Neural cell (in vitro differentiated cells): ENCODE data around the gene SCUBE2.

ENCODE experiments used
- CTCF ChIP-seq: fragments of 450-650 bp; IDR thresholded peaks from 2 replicates; pipeline ENCODE4 v1.5.1; 2014; ENCODE audit warnings: antibody characterized with exemption, mild to moderate bottlenecking, moderate library complexity; ENCODE audit not compliant: poor library complexity, severe bottlenecking
- EP300 ChIP-seq: fragments of 450-650 bp; conservative IDR thresholded peaks from 2 replicates; pipeline ENCODE4 v1.6.1; 2014; ENCODE audit warnings: antibody characterized with exemption, mild to moderate bottlenecking, moderate library complexity; ENCODE audit not compliant: poor library complexity, severe bottlenecking
- EZH2 ChIP-seq: fragments of 200-600, 300-800 bp; shearing (Covaris generic), sonication (generic); IDR thresholded peaks from 2 replicates; pipeline ENCODE4 v1.6.1; 2014; ENCODE audit warnings: antibody characterized with exemption, low read length, borderline replicate concordance, mild to moderate bottlenecking; ENCODE audit not compliant: insufficient read depth, poor library complexity, severe bottlenecking
- MXI1 ChIP-seq: fragments of 450-650 bp; conservative IDR thresholded peaks from 2 replicates; pipeline ENCODE4 v1.6.1; 2014; ENCODE audit warnings: antibody characterized with exemption, mild to moderate bottlenecking; ENCODE audit not compliant: poor library complexity, severe bottlenecking
- POLR2AphosphoS5 ChIP-seq: IDR thresholded peaks from 2 replicates; pipeline ENCODE4 v1.6.1; 2012
- REST ChIP-seq: IDR thresholded peaks from 2 replicates; pipeline ENCODE4 v1.6.1; 2012; ENCODE audit warnings: borderline replicate concordance
- SMC3 ChIP-seq: fragments of 450-650 bp; conservative IDR thresholded peaks from 2 replicates; pipeline ENCODE4 v1.6.1; 2014; ENCODE audit warnings: antibody characterized with exemption, mild to moderate bottlenecking, moderate library complexity; ENCODE audit not compliant: poor library complexity
- TAF1 ChIP-seq: IDR thresholded peaks from 2 replicates; pipeline ENCODE4 v1.6.1; 2012; ENCODE audit warnings: low read depth

GRCh38 chr11:9104580-9104979 lies 13.2 kb upstream of the SCUBE2 start:
- TF ChIP-seq CTCF (no peak), TAF1 (no peak), SMC3 (no peak), REST (no peak), EZH2 (no peak), EP300 (no peak), POLR2AphosphoS5 (no peak), MXI1 (no peak)
